NCI-H2107 treated with DMSO at 0.1 percent for 48 hours (cell line): ENCODE data around the gene PLB1.

ENCODE experiments used
- DNase-seq: peaks from one replicate; lab custom pipeline; 2025; ENCODE audit not compliant: unreplicated experiment; lab: John Stamatoyannopoulos, UW

The PLB1 gene

DNA sequence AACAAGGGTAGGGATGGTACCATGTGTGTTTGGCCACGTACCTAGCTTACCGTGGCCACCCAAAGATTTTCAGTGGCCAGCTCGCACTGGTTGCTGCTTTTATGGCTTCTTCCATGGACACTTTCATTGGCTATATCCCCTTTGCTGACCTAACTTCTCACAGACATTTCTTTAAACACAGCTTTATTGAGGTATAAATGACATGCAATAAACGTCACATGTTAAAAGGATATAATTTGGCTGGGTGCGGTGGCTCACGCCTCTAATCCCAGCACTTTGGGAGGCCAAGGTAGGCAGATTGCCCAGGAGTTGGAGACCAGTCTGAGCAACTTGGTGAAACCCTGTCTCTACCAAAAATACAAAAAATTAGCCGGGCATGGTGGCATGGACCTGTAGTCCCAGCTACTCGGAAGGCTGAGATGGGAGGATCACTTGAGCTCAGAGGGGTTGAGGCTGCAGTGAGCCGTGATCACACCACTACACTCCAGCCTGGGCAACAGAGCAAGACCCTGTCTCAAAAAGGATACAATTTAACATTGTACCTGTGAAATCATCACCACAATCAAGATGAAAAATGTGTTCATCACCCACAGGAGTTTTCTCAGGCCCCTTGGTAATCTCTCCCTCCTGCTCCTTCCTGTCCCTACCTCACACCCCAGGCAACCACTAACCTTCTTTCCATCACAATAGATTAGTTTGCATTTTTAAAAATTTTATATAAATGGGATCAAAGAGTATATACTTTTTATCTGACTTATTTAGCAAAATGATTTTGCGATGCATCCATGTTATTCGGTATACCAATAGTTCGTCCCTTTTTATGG is 127.9 kb downstream of the PLB1 start:
- no peak for DNase-seq

GRCh38 chr2:28624436-28624792 is 128.6 kb downstream of the PLB1 start:
- no peak for DNase-seq

DNA sequence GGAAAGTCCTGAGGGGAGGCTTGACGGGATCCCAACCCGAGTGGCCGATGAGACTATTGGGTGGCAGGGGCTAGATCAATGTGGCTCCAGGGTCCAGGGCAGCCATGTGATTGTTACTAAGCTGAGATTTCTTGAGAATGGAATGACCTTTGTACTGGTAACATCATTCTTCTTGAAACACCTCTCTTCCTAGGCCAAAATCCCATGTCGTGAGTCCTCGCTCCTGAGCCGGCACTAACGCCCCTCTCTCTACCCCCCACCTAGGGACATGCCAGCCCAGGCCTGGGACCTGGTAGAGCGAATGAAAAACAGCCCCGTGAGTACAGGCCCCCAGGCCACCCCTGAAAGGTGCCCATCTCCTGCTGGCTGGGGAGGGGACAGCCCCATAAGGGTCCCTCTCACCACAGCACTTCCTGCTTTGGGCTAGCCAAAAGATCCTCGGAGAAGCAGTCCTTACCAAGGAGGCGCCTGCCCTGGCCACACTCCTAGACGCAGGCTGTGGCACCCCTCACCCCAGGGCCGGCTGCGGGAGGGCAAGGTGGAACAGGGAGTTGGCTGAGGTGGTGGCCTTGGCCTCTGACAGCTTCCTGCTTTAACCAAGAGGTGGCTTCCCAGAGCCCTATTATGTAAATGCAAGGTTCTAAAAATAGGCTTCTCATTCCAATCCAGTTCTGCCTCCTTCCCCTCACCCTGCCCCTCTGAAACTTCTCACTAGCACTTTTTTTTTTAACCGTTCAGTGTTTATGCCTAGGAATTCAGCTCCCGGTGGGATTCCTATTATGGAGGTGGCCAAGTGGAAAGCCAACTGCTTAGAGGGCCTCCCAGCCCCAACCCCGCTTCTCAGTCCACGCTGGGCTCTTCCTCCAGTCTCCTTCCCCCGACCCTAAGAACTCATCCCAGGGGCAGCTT is 129.2 kb downstream of the PLB1 start:
- DNase-seq, result no peak

DNA sequence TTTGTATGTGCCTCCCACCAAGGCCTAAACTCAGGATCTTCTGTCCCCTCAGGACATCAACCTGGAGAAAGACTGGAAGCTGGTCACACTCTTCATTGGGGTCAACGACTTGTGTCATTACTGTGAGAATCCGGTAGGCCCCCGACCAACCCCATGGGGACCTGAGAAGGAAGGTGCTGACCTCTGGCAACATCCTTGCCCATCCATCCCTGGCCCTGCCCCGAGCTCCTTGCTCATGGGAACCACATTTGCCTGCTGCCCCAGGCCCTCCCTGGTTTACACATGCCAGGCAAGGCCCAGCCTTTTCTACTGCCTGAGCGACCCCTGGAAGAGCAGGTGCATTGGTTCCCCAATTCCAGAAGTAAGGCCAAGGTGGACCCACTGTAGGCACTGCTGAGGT is 130.5 kb downstream of the PLB1 start:
- no peak for DNase-seq

GRCh38 chr2:28626891-28627421 is 131.1 kb downstream of the PLB1 start:
- DNase-seq, result no peak

DNA sequence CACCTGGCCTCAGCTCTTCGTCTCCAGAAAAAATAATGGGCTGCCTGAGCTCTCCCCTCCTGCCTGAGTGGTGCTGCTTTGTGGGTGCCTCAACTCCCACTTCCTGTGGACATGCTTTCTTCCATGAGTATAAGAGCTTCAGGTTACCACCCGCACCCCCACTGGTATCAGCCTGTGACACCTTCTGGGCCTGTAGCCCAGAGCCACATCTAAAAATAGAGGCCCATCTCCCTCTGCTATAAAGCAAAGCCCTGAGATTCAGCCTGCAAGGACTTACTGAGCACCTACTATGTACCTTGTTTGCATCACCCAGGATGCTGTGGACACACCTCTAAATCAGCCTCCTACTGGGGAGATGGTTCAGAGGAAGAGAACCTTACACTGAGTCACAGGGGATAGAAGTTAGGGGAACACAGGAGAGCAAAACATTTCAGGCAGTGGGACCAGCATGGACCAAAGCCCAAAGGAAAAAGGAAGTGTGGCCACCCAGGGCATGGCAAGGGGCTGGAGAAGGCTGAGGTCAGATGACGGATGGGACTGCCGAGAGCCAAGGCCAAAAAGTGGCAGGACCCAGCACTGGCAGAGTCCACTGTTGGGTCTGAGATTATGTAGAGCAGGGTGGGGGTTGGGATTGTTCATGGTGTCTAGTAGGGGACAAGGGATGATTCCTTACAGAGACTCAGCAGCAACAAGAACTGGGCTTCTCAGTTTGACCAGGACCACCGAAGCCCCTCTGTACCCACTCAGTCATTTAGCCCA is 132.0 kb downstream of the PLB1 start:
- DNase-seq, result no peak

- DNase-seq, result no peak
Observed at GRCh38 chr2:28628506-28628905, 132.6 kb downstream of the PLB1 start.

DNA sequence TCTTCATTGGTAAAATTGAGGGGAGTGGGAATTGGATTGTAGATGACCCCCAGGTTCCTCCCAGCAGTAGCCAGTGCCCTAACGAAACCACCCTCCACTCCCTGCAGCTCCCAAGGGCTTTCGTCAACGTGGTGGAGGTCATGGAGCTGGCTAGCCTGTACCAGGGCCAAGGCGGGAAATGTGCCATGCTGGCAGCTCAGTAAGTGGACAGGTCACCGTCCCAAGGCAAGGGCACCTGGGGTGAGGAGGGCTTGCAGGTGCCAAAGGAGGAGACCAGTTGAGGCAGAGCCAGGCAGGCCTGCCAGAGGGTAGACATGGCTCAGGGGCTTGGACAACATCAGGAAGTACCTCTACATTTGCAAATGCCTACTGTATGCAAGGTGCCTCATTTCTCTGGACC is 133.1 kb downstream of the PLB1 start:
- no peak for DNase-seq

GRCh38 chr2:28629910-28630309 is 134.1 kb downstream of the PLB1 start:
- DNase-seq, result no peak

- DNase-seq, result no peak
Observed at GRCh38 chr2:28630341-28630740, 134.5 kb downstream of the PLB1 start.

GRCh38 chr2:28631514-28632206 is 135.8 kb downstream of the PLB1 start:
- DNase-seq, result no peak

DNA sequence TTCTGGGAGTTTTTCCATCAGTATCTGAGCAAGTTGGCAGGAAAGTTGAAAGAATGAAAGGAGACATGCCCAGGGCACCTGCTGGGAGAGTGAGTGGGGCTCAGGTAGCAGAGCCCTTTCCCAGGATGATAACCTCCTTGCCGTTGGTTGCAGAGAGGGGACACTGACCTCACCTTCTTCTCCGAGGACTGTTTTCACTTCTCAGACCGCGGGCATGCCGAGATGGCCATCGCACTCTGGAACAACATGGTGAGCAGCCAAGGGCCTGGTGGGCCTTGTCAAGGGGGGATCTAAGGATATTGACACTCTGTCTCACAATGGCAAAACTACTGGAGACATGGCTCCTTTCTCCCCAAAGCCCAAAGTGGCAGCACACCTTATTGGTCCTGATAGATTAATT is 136.9 kb downstream of the PLB1 start:
- no peak for DNase-seq

DNA sequence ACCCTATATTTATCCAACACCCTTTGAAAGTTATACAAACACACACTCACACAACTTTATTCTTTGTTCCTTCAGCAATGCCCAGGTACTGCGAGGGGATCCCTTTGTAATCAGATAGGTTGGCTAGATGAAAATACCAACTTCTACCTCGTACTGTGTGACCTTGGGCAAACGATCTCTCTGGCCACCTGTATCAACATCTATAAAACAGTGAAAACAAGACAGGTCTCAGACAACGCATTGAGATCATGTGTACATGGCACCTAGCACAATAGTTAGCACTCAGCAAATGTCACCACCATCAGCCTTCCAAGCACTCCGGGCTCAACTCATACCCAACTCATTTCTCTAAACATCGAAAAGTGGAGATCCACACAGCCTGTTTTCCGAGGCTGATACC is 137.3 kb downstream of the PLB1 start:
- no peak for DNase-seq

- DNase-seq, result no peak
Observed at GRCh38 chr2:28633746-28634145, 137.9 kb downstream of the PLB1 start.

- DNase-seq, result no peak
Observed at GRCh38 chr2:28635191-28635611, 139.3 kb downstream of the PLB1 start.

- no peak for DNase-seq
Observed at GRCh38 chr2:28636491-28636890, 140.6 kb downstream of the PLB1 start.

- peak; percentile 34 for DNase-seq
Observed at GRCh38 chr2:28637066-28638047, 141.5 kb downstream of the PLB1 start.

- no peak for DNase-seq
Observed at GRCh38 chr2:28638102-28638501, 142.2 kb downstream of the PLB1 start.

DNA sequence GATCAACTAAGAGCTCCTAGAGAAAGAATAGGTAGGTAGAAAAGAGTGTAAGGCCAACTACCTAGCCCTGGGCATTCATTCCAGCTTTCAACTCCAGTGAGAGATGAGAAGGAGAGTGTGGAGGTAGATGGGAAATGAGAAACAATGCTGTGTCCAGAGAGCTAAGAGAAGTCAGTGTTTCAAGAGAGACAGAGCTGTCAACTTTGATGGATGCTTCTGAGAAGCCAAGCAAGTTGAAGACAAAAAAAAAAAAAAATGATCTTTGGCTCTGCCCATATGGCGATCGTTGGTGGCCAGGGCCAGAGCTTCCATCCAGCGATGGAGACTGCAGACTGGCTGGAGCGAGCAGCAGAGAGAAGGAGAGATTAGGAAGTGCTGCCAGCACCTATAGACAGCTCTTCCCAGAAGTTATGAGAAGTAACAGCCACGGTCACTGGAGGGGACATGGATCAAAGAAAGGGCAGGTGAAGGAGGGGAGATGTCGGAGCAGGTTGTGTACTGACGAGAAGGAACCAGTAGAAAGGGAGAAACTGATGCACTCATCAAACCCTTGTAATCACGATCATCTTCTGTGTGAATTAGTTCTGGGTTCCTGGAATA is 143.3 kb downstream of the PLB1 start:
- DNase-seq, result no peak
